SKM-1 (cell line): ENCODE data around the gene OCSTAMP.

Source experiments
- DNase-seq: peaks from one replicate; lab custom pipeline; 2025; ENCODE audit not compliant: unreplicated experiment; lab: John Stamatoyannopoulos, UW

Gene OCSTAMP

GRCh38 chr20:46550461-46550860, at the start of gene OCSTAMP:
Gene OCSTAMP (minus strand): TSS chr20:46550654. CDS start chr20:46550560, 94 bp downstream.
- DNase-seq, result peak; percentile 24

GRCh38 chr20:46599227-46599987, 49.0 kb upstream of the OCSTAMP start:
- no peak for DNase-seq

- no peak for DNase-seq
Measured at GRCh38 chr20:46595933-46596332, 45.5 kb upstream of the OCSTAMP start.

- no peak for DNase-seq
Measured at GRCh38 chr20:46594725-46595124, 44.3 kb upstream of the OCSTAMP start.

- DNase-seq, result no peak
Measured at GRCh38 chr20:46592580-46593362, 42.3 kb upstream of the OCSTAMP start.

GRCh38 chr20:46590443-46590842, 40.0 kb upstream of the OCSTAMP start:
- DNase-seq, result no peak

- no peak for DNase-seq
Measured at GRCh38 chr20:46588532-46589511, 38.4 kb upstream of the OCSTAMP start.

GRCh38 chr20:46587986-46588385, 37.5 kb upstream of the OCSTAMP start:
- no peak for DNase-seq

GRCh38 chr20:46586724-46587123, 36.3 kb upstream of the OCSTAMP start:
- no peak for DNase-seq

- DNase-seq, result no peak
Measured at GRCh38 chr20:46584508-46584907, 34.1 kb upstream of the OCSTAMP start.

- no peak for DNase-seq
Measured at GRCh38 chr20:46583411-46584214, 33.2 kb upstream of the OCSTAMP start.

- no peak for DNase-seq
Measured at GRCh38 chr20:46582648-46583047, 32.2 kb upstream of the OCSTAMP start.

- DNase-seq, result no peak
Measured at GRCh38 chr20:46581391-46581790, 30.9 kb upstream of the OCSTAMP start.

- DNase-seq, result no peak
Measured at GRCh38 chr20:46580613-46581205, 30.3 kb upstream of the OCSTAMP start.

GRCh38 chr20:46578745-46579144, 28.3 kb upstream of the OCSTAMP start:
- no peak for DNase-seq

- no peak for DNase-seq
Measured at GRCh38 chr20:46576774-46577395, 26.4 kb upstream of the OCSTAMP start.

GRCh38 chr20:46575937-46576461, 25.5 kb upstream of the OCSTAMP start:
- no peak for DNase-seq

- DNase-seq, result no peak
Measured at GRCh38 chr20:46575394-46575793, 24.9 kb upstream of the OCSTAMP start.
